OCI-LY3 (cell line): ENCODE measurements around the gene GOLGA5.

Experiments used
- EZH2phosphoT487 ChIP-seq: fragments of 200-600 bp; shearing (Covaris generic); IDR thresholded peaks from 2 replicates; pipeline ENCODE4 v1.6.1; 2018; ENCODE audit warnings: antibody characterized with exemption, mixed run types, low read depth
- TF ChIP-seq, protein P1 (sequence below): fragments of 200-600, 300-600 bp; sonication (generic); IDR thresholded peaks from 2 replicates; pipeline ENCODE4 v1.5.1; 2014; ENCODE audit warnings: antibody characterized with exemption, low read length, low read depth

GRCh38 chr14:92751819-92752218, 42.3 kb upstream of the GOLGA5 start:
- TF ChIP-seq, protein P1, sequence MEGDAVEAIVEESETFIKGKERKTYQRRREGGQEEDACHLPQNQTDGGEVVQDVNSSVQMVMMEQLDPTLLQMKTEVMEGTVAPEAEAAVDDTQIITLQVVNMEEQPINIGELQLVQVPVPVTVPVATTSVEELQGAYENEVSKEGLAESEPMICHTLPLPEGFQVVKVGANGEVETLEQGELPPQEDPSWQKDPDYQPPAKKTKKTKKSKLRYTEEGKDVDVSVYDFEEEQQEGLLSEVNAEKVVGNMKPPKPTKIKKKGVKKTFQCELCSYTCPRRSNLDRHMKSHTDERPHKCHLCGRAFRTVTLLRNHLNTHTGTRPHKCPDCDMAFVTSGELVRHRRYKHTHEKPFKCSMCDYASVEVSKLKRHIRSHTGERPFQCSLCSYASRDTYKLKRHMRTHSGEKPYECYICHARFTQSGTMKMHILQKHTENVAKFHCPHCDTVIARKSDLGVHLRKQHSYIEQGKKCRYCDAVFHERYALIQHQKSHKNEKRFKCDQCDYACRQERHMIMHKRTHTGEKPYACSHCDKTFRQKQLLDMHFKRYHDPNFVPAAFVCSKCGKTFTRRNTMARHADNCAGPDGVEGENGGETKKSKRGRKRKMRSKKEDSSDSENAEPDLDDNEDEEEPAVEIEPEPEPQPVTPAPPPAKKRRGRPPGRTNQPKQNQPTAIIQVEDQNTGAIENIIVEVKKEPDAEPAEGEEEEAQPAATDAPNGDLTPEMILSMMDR, result no peak
- no peak for TF ChIP-seq EZH2phosphoT487
